Mucosa of gallbladder (tissue), 1 donor: ENCODE data around the gene BAHCC1. TPM values are rescaled to one million over a fixed set of nuclear protein-coding genes. Genes with fewer than 3 reads are reported as not detected.
"Not testable (repeated sequence)": the region's sequence is repeated elsewhere in the genome, so short reads cannot be mapped to it uniquely, and the experiment has no call there.

ENCODE experiments used
- DNase-seq: peaks from one replicate; pipeline ENCODE4 v3.0.0-alpha.2; 2020; ENCODE audit warnings: low spot score
- total RNA-seq: library from RNA; stranded (reverse); gene quantifications from one replicate; pipeline ENCODE4 v1.2.1, GENCODE V29; 2021
- donor health status: DM: no; HTN: no; CAD: no.

Gene BAHCC1
- 77.4 TPM for total RNA-seq

DNA sequence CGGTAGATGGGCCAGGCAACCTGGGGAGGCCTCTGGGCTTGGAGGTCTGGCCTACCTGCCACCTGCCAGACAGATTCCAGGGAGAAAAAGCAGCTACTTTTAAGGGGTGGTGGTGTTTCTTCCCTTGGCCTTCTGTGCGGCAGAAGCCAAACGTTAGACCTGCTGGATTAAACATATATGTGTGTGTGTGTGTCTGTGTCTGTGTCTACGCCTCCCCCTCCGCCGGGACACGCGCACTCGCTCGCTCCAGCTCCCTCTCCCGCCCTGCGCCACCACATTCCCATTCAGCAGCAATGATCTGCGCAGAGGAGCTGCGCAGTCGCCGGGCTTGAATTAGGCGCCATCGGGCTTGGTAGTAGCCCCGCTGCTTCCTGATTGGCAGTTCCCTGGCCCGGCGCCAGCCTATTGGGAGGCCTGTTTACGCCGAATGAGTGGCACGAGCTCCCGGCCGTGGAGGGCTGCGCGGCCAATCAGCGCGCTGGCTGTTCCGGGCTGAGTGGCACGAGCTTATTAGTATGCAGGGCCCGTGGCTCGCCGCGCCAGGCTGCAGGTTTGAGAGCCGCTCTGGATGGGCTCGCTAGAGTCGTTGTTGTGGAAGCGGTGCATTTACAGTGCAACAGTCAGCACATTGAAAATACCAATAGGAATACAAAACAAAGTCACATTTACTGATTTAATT lies at the start of gene BAHCC1:
Gene BAHCC1 (plus strand): TSS at position 537 of the 679 bp plus-strand sequence. CDS start 4,283 bp downstream, outside the sequence.
- peak; percentile 100 for DNase-seq

DNA sequence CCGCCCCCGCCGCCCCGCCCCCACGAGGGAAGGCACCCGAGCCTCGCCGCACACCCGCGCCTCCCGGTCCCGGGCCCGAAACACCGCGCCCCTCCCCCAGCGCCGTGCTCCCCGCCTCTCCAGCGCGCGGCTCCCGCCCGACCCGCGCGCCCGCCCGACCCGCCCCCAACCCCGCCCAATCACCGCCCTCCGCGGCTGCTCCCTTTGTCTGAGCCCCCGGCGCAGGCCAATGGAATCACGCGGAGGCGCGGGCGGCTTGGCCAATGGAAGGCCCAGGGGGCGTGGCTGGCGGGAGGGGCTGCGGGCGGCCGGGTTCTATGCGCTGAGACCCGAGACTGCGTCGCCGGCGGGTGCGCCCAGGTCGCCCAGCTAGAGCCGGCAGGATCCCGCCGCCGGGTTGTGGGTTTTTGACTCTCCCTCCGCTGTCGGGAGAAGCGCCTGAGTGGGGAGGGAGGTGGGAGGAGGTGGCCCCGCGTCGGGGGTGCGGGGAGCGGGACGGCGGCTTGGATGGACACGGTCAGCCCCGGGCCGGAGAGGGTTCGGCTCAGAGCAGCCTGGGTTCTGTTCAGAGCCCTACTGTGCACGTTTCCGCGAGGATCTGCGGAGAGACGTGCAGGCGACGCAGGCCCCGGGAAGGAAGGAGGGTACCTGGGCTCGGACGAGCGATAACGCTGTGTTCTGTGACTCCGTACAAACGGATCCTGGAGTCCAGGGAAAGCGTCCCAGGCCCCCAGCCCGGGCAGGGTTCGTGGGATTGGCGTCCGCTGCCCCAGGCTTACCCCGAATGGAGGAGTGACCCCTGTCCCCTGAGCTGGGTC lies 49.0 kb upstream of the BAHCC1 start:
- peak; percentile 98 for DNase-seq

DNA sequence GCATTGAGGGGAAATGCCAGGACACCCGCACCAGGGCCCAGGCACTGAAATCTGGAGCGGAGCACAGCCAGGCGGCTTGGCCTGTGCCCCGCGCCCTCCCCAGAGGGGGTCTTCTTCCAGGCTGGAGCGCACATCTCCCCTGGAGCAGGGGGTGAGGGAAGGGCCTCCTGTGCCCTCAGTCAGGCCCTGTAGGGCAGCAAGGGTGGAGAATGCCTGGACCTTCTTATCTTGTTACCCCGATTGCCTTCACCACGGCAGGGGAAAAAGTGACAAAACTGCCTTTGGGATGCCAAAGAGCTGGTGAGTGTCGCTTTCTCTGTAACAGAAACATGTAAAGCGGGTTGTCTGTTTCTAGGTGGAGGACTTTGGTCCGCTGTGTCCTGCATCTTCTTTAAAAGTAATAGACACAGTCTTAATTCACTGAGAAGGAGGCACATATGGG lies 48.3 kb upstream of the BAHCC1 start:
- DNase-seq: no peak

DNA sequence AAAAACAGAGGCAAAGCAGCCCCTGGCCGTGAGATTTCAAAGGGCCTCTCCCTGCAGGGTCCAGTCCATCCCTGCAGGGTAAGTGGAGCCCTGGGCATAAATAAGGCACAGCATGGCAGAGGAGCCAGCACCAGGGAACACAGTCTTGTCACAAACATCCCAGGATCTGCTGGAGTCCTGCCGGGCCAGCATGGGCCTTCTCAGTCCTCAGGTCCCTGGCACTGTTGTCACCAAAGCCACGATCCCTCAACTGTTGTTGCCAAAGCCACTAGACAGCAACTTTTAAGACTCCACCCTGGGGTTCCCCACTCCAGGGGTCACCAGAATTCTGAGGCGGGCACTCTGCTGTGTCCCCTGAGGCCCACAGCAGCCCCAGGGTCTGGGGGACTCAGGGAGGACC lies 47.8 kb upstream of the BAHCC1 start:
- DNase-seq: no peak

DNA sequence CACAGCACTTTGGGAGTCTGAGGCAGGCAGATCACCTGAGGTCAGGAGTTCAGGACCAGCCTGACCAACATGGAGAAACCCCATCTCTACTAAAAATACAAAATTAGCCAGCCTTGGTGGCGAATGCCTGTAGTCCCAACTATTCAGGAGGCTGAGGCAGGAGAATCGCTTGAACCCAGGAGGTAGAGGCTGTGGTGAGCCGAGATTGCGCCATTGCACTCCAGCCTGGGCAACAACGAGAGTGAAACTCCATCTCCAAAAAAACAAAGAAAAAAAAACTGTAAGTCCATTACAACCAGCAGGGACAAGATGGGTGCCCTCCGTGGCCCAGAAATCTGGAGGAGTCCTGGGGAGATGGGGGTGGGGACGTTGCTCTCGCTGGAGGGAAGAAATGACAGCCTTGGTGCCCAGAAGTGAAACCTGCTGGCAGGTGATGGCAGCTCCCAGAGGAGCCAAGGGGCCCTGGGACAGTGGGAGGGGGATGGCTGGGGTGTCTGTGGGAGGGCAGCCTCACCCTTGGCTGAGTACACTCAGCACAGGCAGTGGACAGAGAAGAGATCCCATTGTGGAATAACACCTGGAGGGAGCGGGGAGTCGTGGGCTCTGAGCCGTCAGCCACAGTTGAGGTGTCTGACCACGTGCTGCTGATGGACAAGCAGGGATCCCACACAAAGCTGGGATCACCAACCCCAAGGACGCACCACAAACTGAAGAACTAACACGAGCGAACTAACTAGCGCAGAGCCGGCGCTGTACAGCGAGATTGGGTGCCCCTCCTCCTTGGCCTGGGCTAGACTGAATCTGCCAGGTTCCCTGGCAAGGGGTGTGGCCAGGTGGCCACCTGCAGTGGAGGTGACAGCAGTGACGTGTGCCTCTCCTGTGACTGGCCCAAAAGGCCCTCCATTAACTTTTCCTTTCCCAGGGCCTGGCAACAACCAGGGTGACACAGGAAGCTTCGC lies 46.9 kb upstream of the BAHCC1 start:
- peak; percentile 60 for DNase-seq

DNA sequence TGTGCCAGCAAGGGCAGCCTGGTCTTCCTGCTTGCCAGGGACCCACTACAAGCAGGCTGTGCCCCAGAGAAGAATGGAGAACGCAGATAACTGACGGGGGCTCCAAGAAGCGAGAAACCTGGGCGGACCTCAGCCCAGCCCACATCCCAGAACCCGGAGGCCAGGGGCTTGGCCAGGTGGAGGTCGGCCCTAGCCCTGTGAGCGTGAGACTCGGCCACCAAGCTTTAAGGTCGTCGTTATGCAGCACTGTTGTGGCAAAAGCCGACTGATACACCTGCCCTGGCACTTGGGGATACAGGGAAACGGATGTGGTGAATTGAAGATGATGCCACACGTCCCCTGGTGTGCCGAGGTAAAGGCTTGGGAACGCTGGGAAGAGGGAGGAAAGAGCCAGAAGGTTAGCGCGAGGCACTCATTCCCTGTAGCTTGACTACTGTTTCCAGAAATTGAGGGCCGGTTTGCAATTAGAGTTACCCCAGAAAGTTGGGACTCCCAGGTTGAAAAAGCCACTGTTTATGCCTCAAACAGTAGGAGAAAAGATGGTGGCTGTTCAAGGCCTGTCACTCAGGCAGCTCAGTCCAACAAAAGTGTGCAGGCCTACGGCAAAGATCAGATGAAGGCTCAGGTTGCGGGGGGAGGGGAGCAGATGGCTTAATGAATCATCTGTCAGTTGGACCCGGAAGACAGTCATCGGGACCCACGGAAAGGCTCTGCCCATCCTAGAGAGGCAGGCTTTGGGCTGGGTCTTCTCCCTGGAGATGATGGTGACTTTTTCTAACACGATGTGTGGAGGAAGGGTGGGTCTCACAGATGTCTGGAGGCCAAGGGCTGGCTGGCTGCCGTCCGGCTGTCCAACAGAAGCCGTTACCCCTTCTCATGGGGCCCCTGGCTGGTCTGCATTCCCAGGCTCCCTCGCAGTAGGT lies 45.6 kb upstream of the BAHCC1 start:
- DNase-seq: no peak

DNA sequence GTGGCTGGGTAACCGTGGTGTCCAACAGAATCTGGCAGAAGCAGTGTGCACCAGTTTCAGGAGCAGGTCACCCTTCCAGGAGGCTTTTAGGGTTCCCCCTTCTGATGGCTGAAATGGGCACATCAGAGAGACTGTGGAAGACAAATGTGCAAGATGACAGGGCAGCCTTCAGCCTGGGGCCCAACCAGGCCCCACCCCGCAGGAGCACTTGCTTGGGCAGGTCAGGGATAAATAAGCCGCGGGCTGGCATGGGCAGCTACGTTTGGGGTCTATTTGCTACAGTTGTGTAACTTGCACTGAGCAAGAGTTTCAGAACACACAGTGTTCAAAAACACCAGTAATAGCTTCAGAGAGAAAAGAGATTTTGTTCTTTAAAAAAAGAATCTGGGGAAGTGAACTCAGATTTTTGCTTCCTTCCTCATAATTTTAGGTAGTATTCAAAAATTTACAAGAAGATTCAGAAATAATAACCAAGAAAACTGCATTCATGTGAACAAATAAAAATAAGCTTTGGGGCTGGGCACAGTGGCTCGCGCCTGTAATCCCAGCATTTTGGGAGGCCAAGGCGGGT lies 44.9 kb upstream of the BAHCC1 start:
- no peak for DNase-seq

DNA sequence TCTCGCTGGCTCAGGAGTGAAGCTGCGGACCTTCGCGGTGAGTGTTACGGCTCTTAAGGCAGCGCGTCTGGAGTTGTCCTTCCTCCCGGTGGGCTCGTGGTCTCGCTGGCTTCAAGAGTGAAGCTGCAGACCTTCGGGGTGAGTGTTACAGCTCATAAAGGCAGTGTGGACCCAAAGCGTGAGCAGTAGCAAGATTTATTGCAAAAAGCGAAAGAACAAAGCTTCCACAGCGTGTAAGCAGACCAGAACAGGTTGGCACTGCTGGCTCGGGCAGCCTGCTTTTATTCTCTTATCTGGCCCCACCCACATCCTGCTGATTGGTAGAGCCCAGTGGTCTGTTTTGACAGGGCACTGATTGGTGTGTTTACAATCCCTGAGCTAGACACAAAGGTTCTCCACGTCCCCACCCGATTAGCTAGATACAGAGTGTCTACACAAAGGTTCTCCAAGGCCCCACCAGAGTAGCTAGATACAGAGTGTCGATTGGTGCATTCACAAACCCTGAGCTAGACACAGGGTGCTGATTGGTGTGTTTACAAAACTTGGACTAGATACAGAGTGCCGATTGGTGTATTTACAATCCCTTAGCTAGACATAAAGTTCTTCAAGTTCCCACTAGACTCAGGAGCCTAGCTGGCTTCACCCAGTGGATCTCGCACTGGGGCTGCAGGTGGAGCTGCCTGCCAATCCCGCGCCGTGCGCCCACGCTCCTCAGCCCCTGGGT lies 43.8 kb upstream of the BAHCC1 start:
- not testable (repeated sequence) for DNase-seq

DNA sequence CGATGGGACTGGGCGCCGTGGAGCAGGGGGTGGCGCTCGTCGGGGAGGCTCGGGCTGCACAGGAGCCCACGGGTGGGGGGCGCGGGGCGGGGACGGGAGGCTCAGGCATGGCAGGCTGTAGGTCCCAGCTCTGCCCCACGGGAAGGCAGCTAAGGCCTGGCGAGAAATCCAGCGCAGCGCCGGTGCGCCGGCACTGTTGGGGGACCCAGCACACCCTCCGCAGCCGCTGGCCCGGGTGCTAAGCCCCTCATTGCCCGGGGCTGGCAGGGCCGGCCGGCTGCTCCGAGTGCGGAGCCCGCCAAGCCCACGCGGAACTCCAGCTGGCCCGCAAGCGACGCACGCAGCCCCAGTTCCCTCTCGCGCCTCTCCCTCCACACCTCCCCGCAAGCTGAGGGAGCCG lies 43.2 kb upstream of the BAHCC1 start:
- not testable (repeated sequence) for DNase-seq

DNA sequence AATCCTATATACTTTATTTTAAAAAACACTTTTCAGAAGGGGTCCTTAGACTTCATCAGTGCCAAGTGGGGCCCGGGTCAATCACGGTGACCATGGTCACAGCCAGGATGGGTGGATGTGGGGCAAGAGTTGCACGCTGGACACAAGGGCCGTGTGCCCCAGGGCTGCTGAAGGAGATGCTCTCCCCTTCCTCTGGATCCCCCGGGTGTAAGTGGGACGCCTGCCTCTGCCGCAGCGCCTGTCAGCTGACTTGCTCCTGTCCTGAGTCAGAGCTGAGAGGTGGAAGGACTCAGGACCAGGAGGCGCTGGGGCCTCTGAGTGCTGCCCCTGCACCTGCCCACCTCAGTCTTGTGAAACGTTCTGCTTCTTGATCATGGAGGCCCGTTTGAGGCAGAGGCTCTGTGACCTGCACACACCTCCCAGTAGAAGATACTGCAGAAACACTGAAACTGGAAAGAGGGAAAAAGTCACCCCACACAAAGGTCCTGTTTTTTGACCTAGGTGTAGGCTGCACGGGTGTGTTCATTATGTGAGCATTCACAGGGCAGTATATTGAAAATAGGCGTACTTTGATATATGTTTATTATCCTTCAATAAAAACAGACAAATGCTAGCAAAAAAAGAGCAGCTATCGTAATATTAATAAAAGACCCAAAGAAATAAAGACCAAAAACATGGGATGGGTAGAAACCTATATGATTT lies 40.9 kb upstream of the BAHCC1 start:
- no peak for DNase-seq

DNA sequence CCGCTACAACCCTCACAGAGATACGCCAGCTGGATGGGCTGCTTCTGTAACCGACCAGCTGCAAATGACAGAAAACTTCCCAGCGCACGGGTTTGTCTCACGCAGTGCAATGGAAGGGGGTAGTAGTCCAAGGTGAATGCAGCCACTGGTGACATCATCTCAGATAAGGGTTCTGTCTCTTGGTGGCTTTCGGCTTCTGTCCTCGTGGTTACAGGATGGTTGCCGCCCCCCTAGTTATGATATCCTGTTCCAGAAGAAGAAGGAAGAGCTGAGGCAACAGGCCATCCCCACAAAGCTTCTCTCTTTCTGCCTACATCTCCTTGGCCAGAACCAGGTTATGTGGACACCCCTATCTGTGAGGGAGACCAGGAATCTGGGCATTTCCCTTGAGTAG lies 40.3 kb upstream of the BAHCC1 start:
- no peak for DNase-seq

DNA sequence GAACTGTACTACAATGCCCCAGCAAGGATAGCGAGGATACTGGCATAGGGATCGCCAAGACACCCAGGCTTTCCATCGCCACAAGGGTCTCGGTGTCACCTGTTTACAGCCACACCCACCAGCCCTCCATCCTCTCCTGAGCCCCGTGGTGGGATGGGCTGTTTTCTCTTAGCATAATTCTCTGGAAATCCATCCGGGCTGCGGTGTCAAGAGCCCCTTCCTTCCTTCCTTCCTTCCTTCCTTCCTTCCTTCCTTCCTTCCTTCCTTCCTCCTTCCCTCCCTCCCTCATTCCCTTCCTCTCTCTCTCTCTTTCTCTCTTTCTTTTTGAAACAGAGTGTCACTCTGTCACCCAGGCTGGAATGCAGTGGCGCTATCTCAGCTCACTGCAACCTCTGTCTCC lies 36.0 kb upstream of the BAHCC1 start:
- DNase-seq: no peak

DNA sequence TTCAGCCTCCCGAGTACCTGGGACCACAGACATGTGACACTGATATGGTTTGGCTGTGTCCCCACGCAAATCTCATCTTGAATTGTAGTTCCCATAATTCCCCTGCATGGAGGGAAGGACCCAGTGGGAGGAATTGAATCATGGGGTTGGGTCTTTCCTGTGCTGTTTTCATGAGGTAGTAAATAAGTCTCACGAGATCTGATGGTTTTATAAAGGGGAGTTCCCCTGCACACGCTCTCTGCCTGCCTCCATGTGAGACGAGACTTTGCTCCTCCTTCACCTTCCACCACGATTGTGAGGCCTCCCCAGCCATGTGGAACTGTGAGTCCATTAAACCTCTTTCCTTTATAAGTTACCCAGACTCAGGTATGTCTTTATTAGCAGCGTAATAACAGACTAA lies 33.3 kb upstream of the BAHCC1 start:
- not testable (repeated sequence) for DNase-seq

DNA sequence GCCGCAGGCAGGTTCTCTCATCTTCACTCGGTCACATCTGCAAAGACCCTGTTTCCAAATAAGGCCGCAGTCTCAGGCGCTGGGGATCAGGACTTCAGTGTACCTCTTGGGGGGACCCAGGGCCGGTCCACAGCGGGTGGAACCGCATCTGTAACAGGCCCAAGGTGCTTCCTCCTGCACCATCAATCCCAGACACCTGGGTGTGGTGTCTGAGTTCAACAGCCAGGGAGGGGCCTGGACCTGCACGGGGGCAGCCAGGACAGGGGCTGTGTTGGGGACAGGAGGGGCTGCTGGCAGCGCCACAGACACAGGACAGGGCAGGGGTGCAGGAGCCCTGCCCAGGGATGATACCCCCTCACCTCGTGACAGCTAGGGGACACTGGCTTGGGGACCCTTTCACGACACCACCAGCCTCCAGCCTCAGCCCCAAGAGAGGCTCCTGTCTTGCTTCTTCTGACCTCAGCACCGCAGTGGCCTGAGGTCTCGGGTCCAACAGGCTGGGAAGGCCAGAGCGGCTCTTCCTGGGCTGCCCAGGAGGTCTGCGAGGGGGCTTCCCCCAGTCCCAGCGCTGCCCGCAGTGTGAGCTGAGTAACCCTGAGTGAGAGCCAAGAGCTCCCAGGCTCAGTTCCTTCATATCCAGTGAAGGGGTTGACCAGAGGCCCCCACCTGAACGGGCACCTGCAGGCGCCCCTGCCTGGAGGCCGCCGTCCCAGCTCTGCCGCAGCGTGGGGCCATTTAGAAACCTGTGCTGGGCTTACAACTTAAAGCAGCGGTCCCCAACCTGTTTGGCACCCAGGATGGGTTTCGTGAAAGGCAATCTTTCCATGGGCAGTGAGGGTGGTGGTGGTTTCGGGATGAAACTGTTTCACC lies 30.7 kb upstream of the BAHCC1 start:
- no peak for DNase-seq

DNA sequence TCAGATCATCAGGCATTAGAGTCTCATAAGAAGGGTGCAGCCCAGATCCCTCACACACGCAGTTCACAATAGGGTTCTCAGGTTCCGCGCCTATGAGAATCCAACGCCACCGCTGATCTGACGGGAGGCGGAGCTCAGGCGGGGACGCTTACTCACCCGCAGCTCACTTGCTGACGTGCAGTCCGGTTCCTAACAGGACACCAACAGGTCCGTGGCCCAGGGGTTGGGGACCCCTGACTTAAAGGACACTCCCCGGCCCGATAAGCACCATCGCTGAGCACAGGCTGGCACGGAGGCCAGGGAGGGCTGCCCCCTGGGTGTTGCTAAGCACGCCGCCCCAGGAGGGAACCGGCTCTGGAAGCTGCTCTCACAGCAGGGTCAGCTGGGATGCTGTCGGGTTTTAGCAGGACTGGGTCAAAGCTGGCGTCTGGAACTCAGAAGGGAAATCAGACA lies 30.1 kb upstream of the BAHCC1 start:
- DNase-seq: peak; percentile 76

DNA sequence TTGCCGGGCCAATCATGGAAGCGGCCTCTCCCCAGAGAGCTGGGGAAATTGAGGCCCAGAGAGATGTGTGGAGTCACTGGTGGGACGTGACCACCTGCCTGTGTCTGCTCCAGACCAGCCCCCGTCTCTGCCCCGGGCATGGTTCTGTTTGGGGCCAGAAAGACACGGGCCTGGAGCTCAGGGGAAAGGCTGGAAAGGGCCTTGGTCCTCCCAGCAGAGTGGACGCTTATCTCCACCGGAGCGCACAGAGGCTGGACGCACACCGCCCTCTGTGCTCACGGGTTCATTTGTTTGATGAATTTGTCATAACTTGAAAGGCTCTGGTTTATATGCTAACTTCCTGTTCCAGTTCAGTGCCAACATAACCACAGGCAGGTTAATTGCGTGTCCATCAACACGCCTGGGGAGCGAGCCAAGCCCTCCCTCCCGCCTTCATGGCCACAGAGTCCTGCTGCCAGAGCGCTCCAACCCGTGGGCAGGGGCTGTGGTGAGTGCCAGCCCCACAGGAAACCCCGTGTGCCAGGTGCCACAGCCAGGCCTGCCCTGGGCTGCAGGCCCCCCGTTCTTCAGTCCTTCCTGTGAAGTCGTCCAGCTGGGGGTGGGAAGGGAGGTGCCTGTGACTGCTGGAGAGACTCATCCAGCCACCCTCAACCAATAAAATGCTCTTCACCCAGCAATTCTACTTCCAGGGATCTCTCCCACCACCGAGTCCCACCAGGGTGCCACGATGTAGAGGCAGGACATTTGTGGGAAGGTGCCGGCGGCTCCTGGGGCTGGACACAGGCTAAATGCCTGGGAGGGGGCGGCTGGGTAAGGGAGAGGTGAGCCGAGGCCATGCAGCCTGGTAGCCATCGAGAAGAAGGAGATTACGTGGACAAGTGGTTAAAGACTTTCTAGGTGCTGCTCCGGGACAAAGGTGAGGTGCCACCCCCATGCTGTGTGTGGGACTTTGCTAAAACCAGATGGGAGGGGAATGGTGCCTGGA lies 29.4 kb upstream of the BAHCC1 start:
- peak; percentile 86 for DNase-seq

DNA sequence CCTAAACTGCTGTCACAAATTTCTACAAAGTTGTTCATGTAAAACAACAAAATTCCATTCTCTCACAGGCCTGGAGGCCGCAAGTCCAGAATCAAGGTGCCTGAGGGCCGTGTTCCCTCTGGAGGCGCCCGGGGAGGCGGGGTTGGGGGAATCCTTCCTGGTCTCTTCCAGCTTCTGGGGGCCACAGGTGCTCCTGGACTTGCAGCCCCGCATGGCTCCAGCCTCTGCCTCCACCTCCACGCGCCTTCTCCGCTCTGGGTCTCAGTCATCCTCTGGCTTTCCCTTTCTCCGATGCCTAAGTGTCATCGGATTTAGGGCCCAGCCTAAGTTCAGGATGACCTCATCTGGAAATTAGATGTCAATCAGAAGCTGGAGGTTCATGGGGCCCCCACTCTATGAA lies 28.6 kb upstream of the BAHCC1 start:
- no peak for DNase-seq
